ENCODE results near the gene VSIR. TPM values are rescaled to one million over a fixed set of nuclear protein-coding genes. Genes with fewer than 3 reads are reported as not detected.

VSIR gene
- total RNA-seq, 1 donor from 2014 or later: 104 TPM

- no peak overlapping the region for H3K4me3 ChIP-seq
- no peaks in the 10 kb centered on the region for H3K9me3 ChIP-seq (replicated peaks)
- DNase-seq: no peak
- intact Hi-C loops (cut with micrococcal nuclease): no loop called here
- H3K36me3 ChIP-seq: no peaks in the 10 kb centered on the region
- H3K4me1 ChIP-seq: peaks cover 17% of the 10 kb centered on the region
- no peaks in the 10 kb centered on the region for H3K27me3 ChIP-seq (ENCODE audit: low read depth)
- TF ChIP-seq CTCF (IDR thresholded peaks at IDR 0.05; ENCODE audit: borderline replicate concordance): no peak
- H3K27ac ChIP-seq (replicated peaks): no peak overlapping the region
Measured at GRCh38 chr10:71782221-71782916, 9.0 kb upstream of the VSIR start.

- TF ChIP-seq CTCF (IDR thresholded peaks at IDR 0.05; ENCODE audit: borderline replicate concordance): no peak
- H3K27me3 ChIP-seq (ENCODE audit: low read depth): no peaks in the 10 kb centered on the region
- H3K9me3 ChIP-seq (replicated peaks): no peaks in the 10 kb centered on the region
- peaks cover 24% of the 10 kb centered on the region for H3K4me1 ChIP-seq
- H3K27ac ChIP-seq (replicated peaks): no peak overlapping the region
- no peaks in the 10 kb centered on the region for H3K36me3 ChIP-seq
- no peak for DNase-seq
- intact Hi-C loops (cut with micrococcal nuclease): no loop called here
- no peak overlapping the region for H3K4me3 ChIP-seq
Measured at GRCh38 chr10:71780719-71781118, 7.4 kb upstream of the VSIR start.

GRCh38 chr10:71780156-71780555 lies 6.8 kb upstream of the VSIR start:
- TF ChIP-seq CTCF (IDR thresholded peaks at IDR 0.05; ENCODE audit: borderline replicate concordance): no peak
- H3K4me3 ChIP-seq: no peak overlapping the region
- no peak overlapping the region for H3K27ac ChIP-seq (replicated peaks)
- H3K4me1 ChIP-seq: peaks cover 29% of the 10 kb centered on the region
- no peaks in the 10 kb centered on the region for H3K9me3 ChIP-seq (replicated peaks)
- H3K27me3 ChIP-seq (ENCODE audit: low read depth): no peaks in the 10 kb centered on the region
- intact Hi-C loops (cut with micrococcal nuclease): no loop called here
- H3K36me3 ChIP-seq: no peaks in the 10 kb centered on the region
- no peak for DNase-seq

- no peak overlapping the region for H3K27ac ChIP-seq (replicated peaks)
- H3K36me3 ChIP-seq: no peaks in the 10 kb centered on the region
- DNase-seq: no peak
- peaks cover 35% of the 10 kb centered on the region for H3K4me1 ChIP-seq
- intact Hi-C loops (cut with micrococcal nuclease): loop anchor here (10.0 kb wide), 1 partner anchor 55 kb away; no protein-coding TSS in a partner anchor
- H3K9me3 ChIP-seq (replicated peaks): no peaks in the 10 kb centered on the region
- no peaks in the 10 kb centered on the region for H3K27me3 ChIP-seq (ENCODE audit: low read depth)
- no peak for TF ChIP-seq CTCF (IDR thresholded peaks at IDR 0.05; ENCODE audit: borderline replicate concordance)
- H3K4me3 ChIP-seq: no peak overlapping the region
Measured at GRCh38 chr10:71779641-71780040, 6.3 kb upstream of the VSIR start.

- Histone ChIP-seq H3K4me3 (no peak overlapping the region), H3K4me1 (peaks cover 42% of the 10 kb centered on the region), H3K27ac (replicated peaks) (no peak overlapping the region), H3K36me3 (no peaks in the 10 kb centered on the region), H3K27me3 (ENCODE audit: low read depth) (no peaks in the 10 kb centered on the region), H3K9me3 (replicated peaks) (no peaks in the 10 kb centered on the region)
- intact Hi-C loops (cut with micrococcal nuclease): loop anchor here (10.0 kb wide), 1 partner anchor 53 kb away; no protein-coding TSS in a partner anchor
- TF ChIP-seq CTCF (IDR thresholded peaks at IDR 0.05; ENCODE audit: borderline replicate concordance): no peak
- DNase-seq: no peak
Measured at GRCh38 chr10:71778071-71778825, 4.9 kb upstream of the VSIR start.
